ENCODE data around the gene TMEM242.

Gene TMEM242

GRCh38 chr6:157370755-157371154, 47.4 kb upstream of the TMEM242 start:
- ATAC-seq = no peak
- TF ChIP-seq, protein P1, sequence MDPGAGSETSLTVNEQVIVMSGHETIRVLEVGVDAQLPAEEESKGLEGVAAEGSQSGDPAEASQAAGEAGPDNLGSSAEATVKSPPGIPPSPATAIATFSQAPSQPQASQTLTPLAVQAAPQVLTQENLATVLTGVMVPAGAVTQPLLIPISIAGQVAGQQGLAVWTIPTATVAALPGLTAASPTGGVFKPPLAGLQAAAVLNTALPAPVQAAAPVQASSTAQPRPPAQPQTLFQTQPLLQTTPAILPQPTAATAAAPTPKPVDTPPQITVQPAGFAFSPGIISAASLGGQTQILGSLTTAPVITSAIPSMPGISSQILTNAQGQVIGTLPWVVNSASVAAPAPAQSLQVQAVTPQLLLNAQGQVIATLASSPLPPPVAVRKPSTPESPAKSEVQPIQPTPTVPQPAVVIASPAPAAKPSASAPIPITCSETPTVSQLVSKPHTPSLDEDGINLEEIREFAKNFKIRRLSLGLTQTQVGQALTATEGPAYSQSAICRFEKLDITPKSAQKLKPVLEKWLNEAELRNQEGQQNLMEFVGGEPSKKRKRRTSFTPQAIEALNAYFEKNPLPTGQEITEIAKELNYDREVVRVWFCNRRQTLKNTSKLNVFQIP (CRISPR knock-in tag; IDR thresholded peaks at IDR 0.05; ENCODE audit: borderline replicate concordance, low read depth) = no peak
- TF ChIP-seq BACH2 (CRISPR knock-in tag; IDR thresholded peaks at IDR 0.05; ENCODE audit: borderline replicate concordance) (no peak), ZNF70 (CRISPR knock-in tag; IDR thresholded peaks at IDR 0.05) (no peak), PATZ1 (CRISPR knock-in tag; IDR thresholded peaks at IDR 0.05; ENCODE audit: borderline replicate concordance) (no peak), PPARA (CRISPR knock-in tag; IDR thresholded peaks at IDR 0.05; ENCODE audit: borderline replicate concordance) (no peak), CSDC2 (CRISPR knock-in tag; IDR thresholded peaks at IDR 0.05) (no peak), ZNF8 (CRISPR knock-in tag; IDR thresholded peaks at IDR 0.05) (no peak), ARNTL (CRISPR knock-in tag; IDR thresholded peaks at IDR 0.05; ENCODE audit: borderline replicate concordance, low read depth) (no peak)

DNA sequence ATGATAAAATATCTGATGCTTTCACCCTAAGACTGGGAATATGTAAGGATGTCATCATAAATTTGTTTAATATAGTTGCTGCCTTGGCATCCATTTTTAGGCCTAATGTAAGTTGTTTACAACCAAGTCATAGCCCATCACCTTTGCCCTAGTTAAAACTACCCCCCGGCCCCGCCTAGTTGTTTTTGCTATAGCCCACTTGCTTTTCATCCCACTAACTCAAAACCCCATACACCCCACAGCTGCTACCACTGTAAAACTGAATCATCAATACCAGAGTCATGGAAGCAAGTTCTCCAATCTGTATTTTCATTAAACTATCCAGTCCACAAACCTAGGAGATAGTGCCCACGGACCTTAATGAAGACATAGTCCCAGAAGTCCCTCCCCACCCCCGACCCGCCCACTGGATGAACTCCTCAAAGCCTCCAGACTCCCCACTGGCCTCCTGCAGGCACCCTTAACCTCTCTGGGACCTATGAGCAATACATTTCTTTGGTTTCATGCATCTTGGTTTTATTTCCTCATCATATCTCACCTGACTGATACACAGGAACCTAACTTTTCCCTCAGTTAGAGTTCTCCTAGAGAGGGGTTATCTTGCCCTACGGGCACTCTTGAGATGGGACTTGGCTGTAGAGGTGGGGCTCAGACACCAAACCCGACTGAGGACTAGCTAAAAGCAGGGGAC, 45.2 kb upstream of the TMEM242 start:
- no peak for TF ChIP-seq ZC3H10 (CRISPR knock-in tag; IDR thresholded peaks at IDR 0.05)
- no peak for TF ChIP-seq PATZ1 (CRISPR knock-in tag; IDR thresholded peaks at IDR 0.05; ENCODE audit: borderline replicate concordance)
- TF ChIP-seq CSDC2 (CRISPR knock-in tag; IDR thresholded peaks at IDR 0.05) = no peak
- TF ChIP-seq GLIS3 (CRISPR knock-in tag; IDR thresholded peaks at IDR 0.05) = no peak
- TF ChIP-seq ZNF565 (CRISPR knock-in tag; conservative IDR thresholded peaks at IDR 0.05; ENCODE audit: low read depth) = no peak
- no peak for TF ChIP-seq TOX (CRISPR knock-in tag; IDR thresholded peaks at IDR 0.05; ENCODE audit: borderline replicate concordance)
- TF ChIP-seq ARNTL (CRISPR knock-in tag; IDR thresholded peaks at IDR 0.05; ENCODE audit: borderline replicate concordance, low read depth) = no peak
- TF ChIP-seq, protein P2, sequence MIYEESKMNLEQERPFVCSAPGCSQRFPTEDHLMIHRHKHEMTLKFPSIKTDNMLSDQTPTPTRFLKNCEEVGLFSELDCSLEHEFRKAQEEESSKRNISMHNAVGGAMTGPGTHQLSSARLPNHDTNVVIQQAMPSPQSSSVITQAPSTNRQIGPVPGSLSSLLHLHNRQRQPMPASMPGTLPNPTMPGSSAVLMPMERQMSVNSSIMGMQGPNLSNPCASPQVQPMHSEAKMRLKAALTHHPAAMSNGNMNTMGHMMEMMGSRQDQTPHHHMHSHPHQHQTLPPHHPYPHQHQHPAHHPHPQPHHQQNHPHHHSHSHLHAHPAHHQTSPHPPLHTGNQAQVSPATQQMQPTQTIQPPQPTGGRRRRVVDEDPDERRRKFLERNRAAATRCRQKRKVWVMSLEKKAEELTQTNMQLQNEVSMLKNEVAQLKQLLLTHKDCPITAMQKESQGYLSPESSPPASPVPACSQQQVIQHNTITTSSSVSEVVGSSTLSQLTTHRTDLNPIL (CRISPR knock-in tag; IDR thresholded peaks at IDR 0.05; ENCODE audit: low read depth) = no peak
- no peak for TF ChIP-seq ZFP30 (CRISPR knock-in tag; IDR thresholded peaks at IDR 0.05)
- no peak for TF ChIP-seq TCF4 (CRISPR knock-in tag; IDR thresholded peaks at IDR 0.05; ENCODE audit: borderline replicate concordance)
- no peak for TF ChIP-seq OSR1 (CRISPR knock-in tag; IDR thresholded peaks at IDR 0.05)
- TF ChIP-seq ZNF70 (CRISPR knock-in tag; IDR thresholded peaks at IDR 0.05) = no peak
- TF ChIP-seq, protein P1 (CRISPR knock-in tag; IDR thresholded peaks at IDR 0.05; ENCODE audit: borderline replicate concordance, low read depth) = no peak
- TF ChIP-seq ZNF8 (CRISPR knock-in tag; IDR thresholded peaks at IDR 0.05) = no peak
- TF ChIP-seq ESRRG (CRISPR knock-in tag; IDR thresholded peaks at IDR 0.05) = no peak
- no peak for TF ChIP-seq PPARA (CRISPR knock-in tag; IDR thresholded peaks at IDR 0.05; ENCODE audit: borderline replicate concordance)
- no peak for TF ChIP-seq RARB (CRISPR knock-in tag; IDR thresholded peaks at IDR 0.05)
- TF ChIP-seq ISL1 (CRISPR knock-in tag; IDR thresholded peaks at IDR 0.05) = no peak
- no peak for ATAC-seq

DNA sequence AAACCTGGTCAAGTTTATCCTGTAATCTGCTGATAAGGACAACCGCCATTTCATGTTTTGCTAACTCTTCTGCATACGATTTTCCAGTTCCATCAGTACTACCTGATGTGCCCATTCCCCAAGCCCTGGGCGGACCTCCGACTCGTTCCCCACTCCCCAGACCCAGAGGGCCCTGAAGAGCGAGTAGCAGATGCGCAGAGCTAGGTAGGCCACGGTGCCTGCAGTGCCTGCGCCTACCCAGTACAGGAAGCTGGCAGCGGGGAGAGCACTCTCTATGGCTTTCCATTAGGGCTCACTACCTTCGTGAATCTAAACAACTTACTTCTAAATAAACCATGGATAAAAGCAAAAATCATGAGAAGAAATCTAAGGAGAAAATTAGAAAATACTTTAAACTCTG, 43.3 kb upstream of the TMEM242 start:
- TF ChIP-seq ISL1 (CRISPR knock-in tag; IDR thresholded peaks at IDR 0.05) (no peak), ZNF70 (CRISPR knock-in tag; IDR thresholded peaks at IDR 0.05) (no peak), CSRNP3 (CRISPR knock-in tag; IDR thresholded peaks at IDR 0.05) (no peak)

More for the DNA sequence above, 43.3 kb upstream of the TMEM242 start:
- no peak for ATAC-seq
